ENCODE data around the gene AKAP13.

The AKAP13 gene

DNA sequence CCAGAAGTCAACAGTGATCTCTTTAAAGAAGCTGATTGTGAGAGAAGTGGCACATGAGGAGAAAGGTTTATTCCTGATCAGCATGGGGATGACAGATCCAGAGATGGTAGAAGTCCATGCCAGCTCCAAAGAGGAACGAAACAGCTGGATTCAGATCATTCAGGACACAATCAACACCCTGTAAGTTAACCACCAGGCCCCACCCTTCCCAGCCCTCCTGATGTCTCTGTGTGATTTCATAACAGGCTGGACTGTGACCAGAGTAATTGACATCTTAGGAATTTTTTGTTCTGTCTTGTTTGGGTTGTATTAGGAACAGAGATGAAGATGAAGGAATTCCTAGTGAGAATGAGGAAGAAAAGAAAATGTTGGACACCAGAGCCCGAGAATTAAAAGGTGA, 346.7 kb downstream of the AKAP13 start:
- Histone ChIP-seq H3K9me3 (replicated peaks in 1 of 2; ENCODE audit: control insufficient read depth in 2 of 2, insufficient read depth in 1 of 2, low read depth in 1 of 2, low read length in 2 of 2) (peaks cover 0 to 4% of the 10 kb centered on the region in 2 donors), H2BK12ac (ENCODE audit: low read length) (no peak overlapping the region), H3K27me3 (ENCODE audit: control insufficient read depth in 3 of 3, insufficient read depth in 3 of 3, low read depth in 1 of 3, low read length in 3 of 3) (no peaks in the 10 kb centered on the region), H3K27ac (replicated peaks; ENCODE audit: low read length) (no peak overlapping the region), H3K79me1 (ENCODE audit: low read depth, low read length) (no peaks in the 10 kb centered on the region), H2AK5ac (ENCODE audit: low read depth, low read length) (no peak overlapping the region), H3K36me3 (replicated peaks in 1 of 2; ENCODE audit: control insufficient read depth in 2 of 2, insufficient read depth in 2 of 2, low read length in 2 of 2) (peaks cover 19 to 93% of the 10 kb centered on the region in 2 donors), H2BK5ac (ENCODE audit: low read length) (no peak overlapping the region), H4K8ac (ENCODE audit: low read depth, low read length) (no peak overlapping the region), H3K4ac (ENCODE audit: low read length) (no peak overlapping the region), H3K14ac (ENCODE audit: low read length) (no peak overlapping the region), H3K18ac (ENCODE audit: low read length) (no peak overlapping the region), H2AFZ (ENCODE audit: low read length) (no peak overlapping the region), H3K9ac (ENCODE audit: low read depth, low read length, poor library complexity) (no peak overlapping the region), H3K23ac (ENCODE audit: low read depth, low read length, poor library complexity) (no peak overlapping the region), H2BK15ac (ENCODE audit: low read length) (no peak overlapping the region), H3K4me2 (ENCODE audit: insufficient read depth, low read length, poor library complexity, severe bottlenecking) (no peak overlapping the region), H3K4me3 (ENCODE audit: low read length in 2 of 2) (no peak overlapping the region), H2BK120ac (ENCODE audit: low read depth, low read length) (no peak overlapping the region), H3K4me1 (ENCODE audit: control insufficient read depth in 2 of 2, insufficient read depth in 1 of 2, low read depth in 1 of 2, low read length in 2 of 2) (peaks cover 0 to 2% of the 10 kb centered on the region in 2 donors), H4K91ac (ENCODE audit: low read depth, low read length, poor library complexity) (no peak overlapping the region)
- no peak for DNase-seq (ENCODE audit: low spot score)
- WGBS, 2 donors (ENCODE audit: extremely low coverage in 2 of 2, insufficient read length in 2 of 2, insufficient replicate concordance in 1 of 2): no CpG with 5 or more reads among the region's 2 CpGs

DNA sequence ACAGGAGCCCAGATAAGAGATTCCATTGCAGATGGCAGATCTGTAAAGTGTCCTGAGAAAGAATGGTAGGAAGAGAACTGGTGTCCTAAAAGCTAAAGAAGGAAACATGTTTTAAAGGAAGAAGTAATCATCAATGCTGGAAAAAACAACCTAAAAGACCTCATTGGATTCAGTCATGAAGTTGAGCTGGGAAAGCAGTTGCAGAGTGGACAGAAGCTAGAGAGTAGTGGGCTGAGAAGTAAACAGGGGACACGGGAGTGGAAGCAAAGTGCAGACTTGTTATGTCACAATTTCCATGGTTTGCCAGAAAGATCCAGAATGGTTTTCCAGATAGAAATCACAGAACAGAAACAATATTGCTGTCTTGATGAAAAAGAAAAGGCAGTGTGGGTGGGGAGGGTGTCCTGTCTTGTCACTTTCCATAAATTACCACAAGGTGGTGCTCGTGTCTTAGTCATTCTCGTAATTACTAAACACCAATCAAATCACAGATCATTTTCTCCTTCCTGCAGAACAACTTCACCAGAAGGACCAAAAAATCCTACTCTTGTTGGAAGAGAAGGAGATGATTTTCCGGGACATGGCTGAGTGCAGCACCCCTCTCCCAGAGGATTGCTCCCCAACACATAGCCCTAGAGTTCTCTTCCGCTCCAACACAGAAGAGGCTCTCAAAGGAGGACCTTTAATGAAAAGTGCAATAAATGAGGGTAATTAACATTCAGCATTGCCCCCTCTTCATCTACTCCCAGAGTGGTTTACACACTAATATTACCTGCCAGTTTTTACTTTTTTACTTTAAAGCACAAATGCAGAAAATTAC, 349.8 kb downstream of the AKAP13 start:
- peaks cover 0 to 2% of the 10 kb centered on the region in 2 donors for H3K4me1 ChIP-seq (ENCODE audit: control insufficient read depth in 2 of 2, insufficient read depth in 1 of 2, low read depth in 1 of 2, low read length in 2 of 2)
- H2BK5ac ChIP-seq (ENCODE audit: low read length): no peak overlapping the region
- no peak overlapping the region for H3K9ac ChIP-seq (ENCODE audit: low read depth, low read length, poor library complexity)
- no peak overlapping the region for H3K4ac ChIP-seq (ENCODE audit: low read length)
- H4K8ac ChIP-seq (ENCODE audit: low read depth, low read length): no peak overlapping the region
- H3K9me3 ChIP-seq (replicated peaks in 1 of 2; ENCODE audit: control insufficient read depth in 2 of 2, insufficient read depth in 1 of 2, low read depth in 1 of 2, low read length in 2 of 2): peaks cover 2 to 30% of the 10 kb centered on the region in 2 donors
- H3K36me3 ChIP-seq (replicated peaks in 1 of 2; ENCODE audit: control insufficient read depth in 2 of 2, insufficient read depth in 2 of 2, low read length in 2 of 2): peaks cover 19 to 92% of the 10 kb centered on the region in 2 donors
- H2BK12ac ChIP-seq (ENCODE audit: low read length): no peak overlapping the region
- no peak overlapping the region for H3K27ac ChIP-seq (replicated peaks; ENCODE audit: low read length)
- H2BK15ac ChIP-seq (ENCODE audit: low read length): no peak overlapping the region
- no peak overlapping the region for H3K23ac ChIP-seq (ENCODE audit: low read depth, low read length, poor library complexity)
- H3K4me2 ChIP-seq (ENCODE audit: insufficient read depth, low read length, poor library complexity, severe bottlenecking): no peak overlapping the region
- H3K14ac ChIP-seq (ENCODE audit: low read length): no peak overlapping the region
- no peak overlapping the region for H3K4me3 ChIP-seq (ENCODE audit: low read length in 2 of 2)
- no peak overlapping the region for H4K91ac ChIP-seq (ENCODE audit: low read depth, low read length, poor library complexity)
- no CpG with 5 or more reads among the region's 5 CpGs for WGBS, 2 donors (ENCODE audit: extremely low coverage in 2 of 2, insufficient read length in 2 of 2, insufficient replicate concordance in 1 of 2)
- H3K18ac ChIP-seq (ENCODE audit: low read length): no peak overlapping the region
- H2AFZ ChIP-seq (ENCODE audit: low read length): no peak overlapping the region
- H2AK5ac ChIP-seq (ENCODE audit: low read depth, low read length): no peak overlapping the region
- H3K27me3 ChIP-seq (ENCODE audit: control insufficient read depth in 3 of 3, insufficient read depth in 3 of 3, low read depth in 1 of 3, low read length in 3 of 3): no peaks in the 10 kb centered on the region
- H2BK120ac ChIP-seq (ENCODE audit: low read depth, low read length): no peak overlapping the region
- no peaks in the 10 kb centered on the region for H3K79me1 ChIP-seq (ENCODE audit: low read depth, low read length)
- peak; percentile 61 for DNase-seq (ENCODE audit: low spot score)

DNA sequence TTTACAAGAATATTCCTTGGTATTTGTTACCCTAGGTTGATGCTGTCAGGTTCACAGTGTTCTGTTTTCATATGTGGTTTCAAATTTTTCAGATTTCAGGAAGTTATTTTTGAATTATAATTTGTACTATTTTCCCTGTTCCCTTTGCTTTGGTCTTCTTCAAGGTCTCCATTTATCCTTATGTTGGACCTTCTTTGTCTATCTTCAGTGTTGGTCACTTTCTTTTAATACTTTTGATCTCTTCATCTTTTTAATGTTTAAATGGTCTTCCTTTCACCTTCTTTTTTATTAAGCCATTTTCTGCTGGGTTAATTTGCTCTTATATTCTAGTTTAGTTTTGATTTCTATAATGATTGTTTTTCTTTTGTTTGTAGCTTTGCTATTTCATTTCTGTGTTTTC, 353.0 kb downstream of the AKAP13 start:
- Histone ChIP-seq H3K9ac (ENCODE audit: low read depth, low read length, poor library complexity) (no peak overlapping the region), H3K79me1 (ENCODE audit: low read depth, low read length) (no peaks in the 10 kb centered on the region), H2BK15ac (ENCODE audit: low read length) (no peak overlapping the region), H3K27me3 (ENCODE audit: control insufficient read depth in 3 of 3, insufficient read depth in 3 of 3, low read depth in 1 of 3, low read length in 3 of 3) (no peaks in the 10 kb centered on the region), H4K91ac (ENCODE audit: low read depth, low read length, poor library complexity) (no peak overlapping the region), H2BK12ac (ENCODE audit: low read length) (no peak overlapping the region), H3K9me3 (replicated peaks in 1 of 2; ENCODE audit: control insufficient read depth in 2 of 2, insufficient read depth in 1 of 2, low read depth in 1 of 2, low read length in 2 of 2) (peaks cover 2 to 30% of the 10 kb centered on the region in 2 donors), H3K4ac (ENCODE audit: low read length) (no peak overlapping the region), H2AK5ac (ENCODE audit: low read depth, low read length) (no peak overlapping the region), H3K18ac (ENCODE audit: low read length) (no peak overlapping the region), H3K27ac (replicated peaks; ENCODE audit: low read length) (no peak overlapping the region), H2BK120ac (ENCODE audit: low read depth, low read length) (no peak overlapping the region), H3K4me3 (ENCODE audit: low read length in 2 of 2) (no peak overlapping the region), H2BK5ac (ENCODE audit: low read length) (no peak overlapping the region), H3K14ac (ENCODE audit: low read length) (no peak overlapping the region), H2AFZ (ENCODE audit: low read length) (no peak overlapping the region), H3K23ac (ENCODE audit: low read depth, low read length, poor library complexity) (no peak overlapping the region), H3K36me3 (replicated peaks in 1 of 2; ENCODE audit: control insufficient read depth in 2 of 2, insufficient read depth in 2 of 2, low read length in 2 of 2) (peaks cover 25 to 89% of the 10 kb centered on the region in 2 donors), H3K4me1 (ENCODE audit: control insufficient read depth in 2 of 2, insufficient read depth in 1 of 2, low read depth in 1 of 2, low read length in 2 of 2) (peaks cover 0 to 2% of the 10 kb centered on the region in 2 donors), H4K8ac (ENCODE audit: low read depth, low read length) (no peak overlapping the region), H3K4me2 (ENCODE audit: insufficient read depth, low read length, poor library complexity, severe bottlenecking) (no peak overlapping the region)
- no peak for DNase-seq (ENCODE audit: low spot score)

DNA sequence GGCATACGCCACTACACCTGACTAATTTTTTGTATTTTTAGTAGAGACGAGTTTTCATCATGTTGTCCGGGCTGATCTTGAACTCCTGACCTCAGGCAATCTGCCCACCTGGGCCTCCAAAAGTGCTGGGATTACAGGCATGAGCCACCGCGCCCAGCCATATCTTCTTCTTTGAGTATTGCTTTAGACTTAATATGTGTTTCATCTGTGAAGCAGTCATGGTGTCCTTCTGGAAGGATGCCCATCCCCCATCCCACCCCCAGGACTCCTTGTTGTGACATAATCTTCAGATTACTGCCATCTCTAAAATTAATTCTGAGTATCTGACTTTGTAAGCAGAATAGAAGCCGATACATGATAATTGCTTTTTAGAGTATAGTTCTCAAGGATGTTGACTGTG, 356.7 kb downstream of the AKAP13 start:
- no peak overlapping the region for H3K4ac ChIP-seq (ENCODE audit: low read length)
- DNase-seq (ENCODE audit: low spot score): no peak
- H3K27me3 ChIP-seq (ENCODE audit: control insufficient read depth in 3 of 3, insufficient read depth in 3 of 3, low read depth in 1 of 3, low read length in 3 of 3): no peaks in the 10 kb centered on the region
- H3K4me1 ChIP-seq (ENCODE audit: control insufficient read depth in 2 of 2, insufficient read depth in 1 of 2, low read depth in 1 of 2, low read length in 2 of 2): peaks cover 0 to 4% of the 10 kb centered on the region in 2 donors
- H3K9me3 ChIP-seq (replicated peaks in 1 of 2; ENCODE audit: control insufficient read depth in 2 of 2, insufficient read depth in 1 of 2, low read depth in 1 of 2, low read length in 2 of 2): peaks cover 2 to 26% of the 10 kb centered on the region in 2 donors
- H3K23ac ChIP-seq (ENCODE audit: low read depth, low read length, poor library complexity): no peak overlapping the region
- H3K27ac ChIP-seq (replicated peaks; ENCODE audit: low read length): no peak overlapping the region
- H3K36me3 ChIP-seq (replicated peaks in 1 of 2; ENCODE audit: control insufficient read depth in 2 of 2, insufficient read depth in 2 of 2, low read length in 2 of 2): peaks cover 30 to 93% of the 10 kb centered on the region in 2 donors
- WGBS, 2 donors (ENCODE audit: extremely low coverage in 2 of 2, insufficient read length in 2 of 2, insufficient replicate concordance in 1 of 2): no CpG with 5 or more reads among the region's 6 CpGs
- H3K18ac ChIP-seq (ENCODE audit: low read length): no peak overlapping the region
- H3K4me3 ChIP-seq (ENCODE audit: low read length in 2 of 2): no peak overlapping the region
- H3K79me1 ChIP-seq (ENCODE audit: low read depth, low read length): no peaks in the 10 kb centered on the region
- H3K4me2 ChIP-seq (ENCODE audit: insufficient read depth, low read length, poor library complexity, severe bottlenecking): no peak overlapping the region
- no peak overlapping the region for H4K91ac ChIP-seq (ENCODE audit: low read depth, low read length, poor library complexity)
- no peak overlapping the region for H4K8ac ChIP-seq (ENCODE audit: low read depth, low read length)
- H2BK5ac ChIP-seq (ENCODE audit: low read length): no peak overlapping the region
- H2BK15ac ChIP-seq (ENCODE audit: low read length): no peak overlapping the region
- H2AK5ac ChIP-seq (ENCODE audit: low read depth, low read length): no peak overlapping the region
- no peak overlapping the region for H3K9ac ChIP-seq (ENCODE audit: low read depth, low read length, poor library complexity)
- H3K14ac ChIP-seq (ENCODE audit: low read length): no peak overlapping the region
- H2BK120ac ChIP-seq (ENCODE audit: low read depth, low read length): no peak overlapping the region
- no peak overlapping the region for H2BK12ac ChIP-seq (ENCODE audit: low read length)
- H2AFZ ChIP-seq (ENCODE audit: low read length): no peak overlapping the region

Measured in neuronal stem cell (in vitro differentiated cells).